Endothelial cell of umbilical vein (primary cell): Measurements from ENCODE around the gene ZNF487.

Experiments
- EZH2 ChIP-seq: IDR thresholded peaks from 2 replicates; pipeline ENCODE4 v1.6.1; 2012; ENCODE audit warnings: borderline replicate concordance, low read depth, mild to moderate bottlenecking, moderate library complexity, low read length, inconsistent platforms; ENCODE audit not compliant: severe bottlenecking
- JUN ChIP-seq: IDR thresholded peaks from 2 replicates; pipeline ENCODE4 v1.6.1; 2011; ENCODE audit warnings: borderline replicate concordance, low read depth; ENCODE audit not compliant: insufficient read length, insufficient read depth
- POLR2AphosphoS5 ChIP-seq: IDR thresholded peaks from 2 replicates; pipeline ENCODE4 v1.6.1; 2012; ENCODE audit warnings: low read depth, mild to moderate bottlenecking, control low read depth, low read length, moderate library complexity; ENCODE audit not compliant: insufficient read depth
- TF ChIP-seq, protein P1 (sequence below), 2 donors: IDR thresholded peaks; 1 replicate in 1 of 2; 2 replicates in 1 of 2; pipeline ENCODE4 v1.5.1; 2011; ENCODE audit warnings: low read length in 2 of 2, mild to moderate bottlenecking in 2 of 2, moderate library complexity in 2 of 2, control low read depth in 1 of 2, inconsistent platforms in 1 of 2, low read depth in 1 of 2; ENCODE audit not compliant: insufficient read depth in 1 of 2; ENCODE audit errors: extremely low read depth in 1 of 2

DNA sequence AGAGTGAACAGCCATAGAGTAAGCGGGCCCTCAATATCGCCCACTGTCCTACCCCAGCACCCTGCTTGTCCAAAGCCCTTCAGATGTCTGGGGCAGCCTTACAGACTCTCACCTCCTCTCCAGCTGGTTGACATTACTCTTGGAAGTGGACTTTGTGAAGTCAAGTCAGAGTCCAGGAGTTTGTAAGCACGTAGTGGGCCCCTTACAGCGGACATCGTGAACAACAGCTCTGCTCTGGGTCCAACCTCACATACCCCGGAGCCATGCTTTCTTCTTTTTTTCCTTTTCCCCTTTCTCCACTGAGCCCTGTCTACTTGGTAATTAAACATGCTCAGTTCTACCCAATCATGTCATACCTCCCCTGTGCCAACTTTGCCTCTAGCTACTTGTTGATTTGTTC, 45.4 kb upstream of the ZNF487 start:
- TF ChIP-seq, protein P1, sequence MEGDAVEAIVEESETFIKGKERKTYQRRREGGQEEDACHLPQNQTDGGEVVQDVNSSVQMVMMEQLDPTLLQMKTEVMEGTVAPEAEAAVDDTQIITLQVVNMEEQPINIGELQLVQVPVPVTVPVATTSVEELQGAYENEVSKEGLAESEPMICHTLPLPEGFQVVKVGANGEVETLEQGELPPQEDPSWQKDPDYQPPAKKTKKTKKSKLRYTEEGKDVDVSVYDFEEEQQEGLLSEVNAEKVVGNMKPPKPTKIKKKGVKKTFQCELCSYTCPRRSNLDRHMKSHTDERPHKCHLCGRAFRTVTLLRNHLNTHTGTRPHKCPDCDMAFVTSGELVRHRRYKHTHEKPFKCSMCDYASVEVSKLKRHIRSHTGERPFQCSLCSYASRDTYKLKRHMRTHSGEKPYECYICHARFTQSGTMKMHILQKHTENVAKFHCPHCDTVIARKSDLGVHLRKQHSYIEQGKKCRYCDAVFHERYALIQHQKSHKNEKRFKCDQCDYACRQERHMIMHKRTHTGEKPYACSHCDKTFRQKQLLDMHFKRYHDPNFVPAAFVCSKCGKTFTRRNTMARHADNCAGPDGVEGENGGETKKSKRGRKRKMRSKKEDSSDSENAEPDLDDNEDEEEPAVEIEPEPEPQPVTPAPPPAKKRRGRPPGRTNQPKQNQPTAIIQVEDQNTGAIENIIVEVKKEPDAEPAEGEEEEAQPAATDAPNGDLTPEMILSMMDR (IDR thresholded peaks at IDR 0.05; ENCODE audit: extremely low read depth in 1 of 2, insufficient read depth in 1 of 2, low read depth in 1 of 2, low read length in 2 of 2): no peak
- TF ChIP-seq EZH2 (no peak), JUN (no peak), POLR2AphosphoS5 (no peak)
